ENCODE results near the gene BCR. TPM values are rescaled to one million over a fixed set of nuclear protein-coding genes. Genes with fewer than 3 reads are reported as not detected.

The BCR gene
- total and polyA plus RNA-seq, 2 of the 8 experiments (the other 6 are each of a cell fraction or from before 2014, with no cell fraction given): 66.7 to 130 TPM

DNA sequence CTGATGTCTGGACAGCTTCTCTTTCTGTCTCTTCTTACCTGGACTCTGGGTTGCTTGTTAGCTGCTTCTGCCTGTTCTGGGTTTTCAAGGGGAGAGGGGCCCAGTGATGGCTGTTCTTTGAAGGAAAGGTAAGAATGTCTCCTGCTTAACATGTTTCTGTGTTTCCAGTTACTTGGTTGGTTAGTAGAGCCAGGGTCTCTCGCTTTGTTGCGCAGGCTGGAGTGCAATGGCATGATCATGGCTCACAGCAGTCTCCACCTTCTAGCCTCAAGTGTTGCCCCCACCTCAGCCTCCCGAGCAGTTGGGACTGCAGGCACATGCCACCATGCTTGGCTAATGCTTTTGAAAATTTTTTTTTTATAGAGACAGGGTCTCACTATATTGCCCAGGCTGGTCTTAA lies 126.6 kb downstream of the BCR start:
- no peak overlapping the region for H4K91ac ChIP-seq (replicated peaks; ENCODE audit: insufficient read length, low read length)
- H3K9ac ChIP-seq (replicated peaks in 1 of 4; ENCODE audit: extremely low read depth in 1 of 4, low read depth in 3 of 4, low read length in 3 of 4): no peak overlapping the region
- no peaks in the 10 kb centered on the region for H3K27me3 ChIP-seq (replicated peaks in 1 of 4; ENCODE audit: control insufficient read depth in 3 of 4, extremely low read depth in 1 of 4, insufficient read depth in 3 of 4, low read length in 3 of 4)
- H3K56ac ChIP-seq (replicated peaks; ENCODE audit: insufficient read length, low read depth, low read length): no peak overlapping the region
- DNase-seq (ENCODE audit: low read depth in 1 of 2, low spot score in 2 of 2) (no peak), FAIRE-seq (no peak)
- no peak overlapping the region for H2AK5ac ChIP-seq (ENCODE audit: low read depth, low read length)
- H3K9me3 ChIP-seq (ENCODE audit: insufficient read depth in 2 of 2, low read depth in 1 of 2, low read length in 1 of 2): no peaks in the 10 kb centered on the region
- H2BK12ac ChIP-seq (ENCODE audit: low read depth, low read length): no peak overlapping the region
- no peak overlapping the region for H3K4me3 ChIP-seq (ENCODE audit: extremely low read depth in 1 of 4, insufficient read depth in 2 of 4, low read depth in 3 of 4, low read length in 4 of 4)
- H2BK5ac ChIP-seq (ENCODE audit: low read depth, low read length): no peak overlapping the region
- H2AFZ ChIP-seq (ENCODE audit: low read length): no peak overlapping the region
- WGBS, 2 experiments (ENCODE audit: extremely low coverage in 1 of 2, insufficient coverage in 1 of 2, insufficient read length in 1 of 2, insufficient replicate concordance in 2 of 2, low coverage in 1 of 2, low lambda C conversion rate in 2 of 2, missing lambda C conversion rate in 1 of 2): 94% methylated on average over 3 of the region's 3 CpGs; no CpG with 5 or more reads in 1 of the 2 experiments
- no peak overlapping the region for H4K5ac ChIP-seq (ENCODE audit: insufficient read length, low read depth, low read length)
- H3K4me1 ChIP-seq (replicated peaks in 1 of 4; ENCODE audit: control insufficient read depth in 3 of 4, insufficient read depth in 4 of 4, low read length in 3 of 4): no peaks in the 10 kb centered on the region
- H3K36me3 ChIP-seq (ENCODE audit: control insufficient read depth in 2 of 4, insufficient read depth in 4 of 4, low read length in 3 of 4): peaks cover 0 to 15% (median 8%) of the 10 kb centered on the region in 4 experiments; a peak in 6 of 8 replicates
- H3K18ac ChIP-seq (ENCODE audit: extremely low read depth, low read length): no peak overlapping the region
- H3K4ac ChIP-seq (replicated peaks; ENCODE audit: insufficient read length, low read depth, low read length): no peak overlapping the region
- H3K23me2 ChIP-seq (ENCODE audit: low read depth, low read length): no peaks in the 10 kb centered on the region
- no peak overlapping the region for H4K8ac ChIP-seq (ENCODE audit: extremely low read depth, insufficient read depth, low read length)
- H3K23ac ChIP-seq (ENCODE audit: insufficient read length): no peak overlapping the region
- no peaks in the 10 kb centered on the region for H3K79me1 ChIP-seq (ENCODE audit: low read depth, low read length)
- no peak overlapping the region for H3K4me2 ChIP-seq (ENCODE audit: insufficient read depth in 1 of 2, low read depth in 2 of 2, low read length in 2 of 2)
- ChIA-PET POLR2A (ENCODE audit: partially characterized antibody) (no interaction called here), CTCF (ENCODE audit: partially characterized antibody) (interaction anchor here (0.6 kb wide), 1 partner anchor 28 kb away, joined by 3 read pairs; no protein-coding TSS in a partner anchor)
- H2BK120ac ChIP-seq (replicated peaks; ENCODE audit: low read depth, low read length): no peak overlapping the region
- no peaks in the 10 kb centered on the region for H3K79me2 ChIP-seq (ENCODE audit: control insufficient read depth in 1 of 2, insufficient read depth in 2 of 2, low read length in 2 of 2)
- peaks cover 2% of the 10 kb centered on the region in 2 experiments for H4K20me1 ChIP-seq (replicated peaks in 1 of 2; ENCODE audit: control insufficient read depth in 1 of 2, insufficient read depth in 2 of 2, low read length in 2 of 2)
- no peak overlapping the region for H2BK20ac ChIP-seq (ENCODE audit: low read length)
- H2BK15ac ChIP-seq (ENCODE audit: low read length): no peak overlapping the region
- TF ChIP-seq SIRT6 (IDR thresholded peaks at IDR 0.05; ENCODE audit: low read length) (no peak), SP4 (IDR thresholded peaks at IDR 0.05; ENCODE audit: low read length) (no peak), RFX5 (IDR thresholded peaks at IDR 0.05; ENCODE audit: borderline replicate concordance, low read depth, low read length) (no peak), JUN (IDR thresholded peaks at IDR 0.05; ENCODE audit: low read depth, low read length) (no peak), JUND (IDR thresholded peaks at IDR 0.05; ENCODE audit: low read length) (no peak), TEAD4 (IDR thresholded peaks at IDR 0.05; ENCODE audit: low read depth, low read length) (no peak), HDAC6 (IDR thresholded peaks at IDR 0.05; ENCODE audit: low read depth, low read length) (no peak), HDAC2 (IDR thresholded peaks at IDR 0.05; ENCODE audit: borderline replicate concordance in 1 of 2, low read depth in 2 of 2, low read length in 2 of 2) (no peak), CTBP2 (IDR thresholded peaks at IDR 0.05; ENCODE audit: borderline replicate concordance, insufficient read depth, insufficient read length, low read length) (no peak), TAF1 (IDR thresholded peaks at IDR 0.05; ENCODE audit: low read depth, low read length) (no peak), EGR1 (IDR thresholded peaks at IDR 0.05; ENCODE audit: borderline replicate concordance, low read depth, low read length) (no peak)
- H3K27ac ChIP-seq (ENCODE audit: low read depth, low read length): no peak overlapping the region
- H3K14ac ChIP-seq (ENCODE audit: insufficient read length): no peak overlapping the region

All from H1 (cell line).